Measurements from ENCODE around the gene PIP5K1A.
"Not testable (repeated sequence)": the region's sequence is repeated elsewhere in the genome, so short reads cannot be mapped to it uniquely, and the experiment has no call there.

The PIP5K1A gene

DNA sequence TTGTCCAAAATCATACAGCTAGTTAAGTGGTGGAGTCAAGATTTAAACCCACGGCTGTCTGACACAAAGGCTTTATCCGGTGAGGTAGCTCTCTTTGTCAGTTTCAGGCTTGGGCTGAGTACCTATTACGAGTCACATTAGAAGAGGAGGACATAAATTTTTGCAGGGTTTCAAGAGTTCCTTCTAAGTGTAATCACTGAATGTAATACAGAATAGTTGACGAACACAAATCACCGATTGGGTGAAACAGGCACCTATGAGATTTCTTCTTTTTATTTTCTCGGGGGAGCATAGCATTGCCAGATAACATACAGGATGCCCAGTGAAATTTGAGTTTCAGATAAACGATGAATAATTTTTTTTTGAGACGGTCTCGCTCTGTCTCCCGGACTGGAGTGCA, 57.0 kb downstream of the PIP5K1A start:
- Histone ChIP-seq H3K27ac (ENCODE audit: low read depth, low read length) (peak overlapping the region; percentile 78), H3K36me3 (ENCODE audit: insufficient read depth, low read length) (peaks cover 5% of the 10 kb centered on the region)

DNA sequence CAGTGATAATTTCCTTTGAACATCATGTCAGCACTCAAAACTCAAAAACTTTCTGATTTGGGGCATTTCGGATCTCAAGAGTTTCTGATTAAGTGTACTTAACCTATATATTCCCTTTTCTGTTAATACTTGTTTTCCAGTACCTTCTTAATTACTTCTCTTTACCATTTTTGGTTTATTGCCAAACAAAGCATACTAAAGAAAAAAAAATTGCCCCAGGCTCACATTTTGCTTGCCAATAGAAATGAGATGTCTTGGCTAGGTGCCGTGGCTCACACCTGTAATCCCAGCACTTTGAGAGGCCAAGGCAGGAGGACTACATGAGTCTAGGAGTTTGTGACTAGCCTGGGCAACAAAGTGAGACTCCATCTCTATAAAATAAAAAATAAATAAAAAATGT, 61.0 kb downstream of the PIP5K1A start:
- no peak overlapping the region for H3K27ac ChIP-seq (ENCODE audit: low read depth, low read length)

More for the DNA sequence above, 57.0 kb downstream of the PIP5K1A start:
- no peaks in the 10 kb centered on the region for H3K9me3 ChIP-seq (ENCODE audit: insufficient read depth, low read depth, low read length)
- H3K4me3 ChIP-seq (ENCODE audit: low read length) = peak overlapping the region; percentile 98
- WGBS = 56% methylated on average over 10 of the region's 10 CpGs
- peaks cover 6% of the 10 kb centered on the region; the same call in 1 of the 2 replicates for H3K4me1 ChIP-seq (ENCODE audit: insufficient read depth, low read length)
- peak overlapping the region; percentile 93 for H3K9ac ChIP-seq (ENCODE audit: low read depth, low read length)
- H3K27me3 ChIP-seq (ENCODE audit: insufficient read depth, low read length) = no peaks in the 10 kb centered on the region

DNA sequence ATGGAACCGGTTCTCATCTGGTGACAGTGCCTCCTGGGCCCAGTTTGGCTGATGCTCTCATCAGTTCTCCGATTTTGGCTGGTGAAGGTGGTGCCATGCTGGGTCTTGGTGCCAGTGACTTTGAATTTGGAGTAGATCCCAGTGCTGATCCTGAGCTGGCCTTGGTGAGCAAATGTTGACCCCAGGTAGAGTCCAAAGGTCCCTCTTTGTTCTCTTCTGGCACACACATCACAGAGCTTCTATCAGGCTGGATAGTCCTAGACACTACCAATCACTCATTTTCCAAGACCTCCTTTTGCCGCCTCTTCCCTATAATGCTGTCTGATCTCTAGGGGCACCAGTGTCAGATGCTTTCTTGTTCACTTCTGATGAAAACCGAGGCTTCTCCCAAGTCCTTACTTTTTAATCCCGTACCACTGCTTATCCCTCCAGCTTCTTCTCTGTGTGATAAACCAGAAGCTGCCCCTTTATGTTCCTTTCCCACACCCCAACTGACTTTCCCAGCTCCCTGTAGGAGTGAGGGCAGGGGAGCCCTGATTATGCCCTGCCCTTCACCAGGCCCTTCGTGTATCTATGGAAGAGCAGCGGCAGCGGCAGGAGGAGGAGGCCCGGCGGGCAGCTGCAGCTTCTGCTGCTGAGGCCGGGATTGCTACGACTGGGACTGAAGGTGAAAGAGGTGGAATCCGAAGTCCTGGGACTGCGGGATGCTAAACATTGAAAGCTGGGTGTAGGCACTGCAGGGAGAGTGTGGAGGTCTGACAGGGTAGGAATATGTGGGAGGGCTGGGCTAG, 67.3 kb downstream of the PIP5K1A start:
- H3K9me3 ChIP-seq (ENCODE audit: insufficient read depth, low read depth, low read length) = no peaks in the 10 kb centered on the region
- no peaks in the 10 kb centered on the region for H3K27me3 ChIP-seq (ENCODE audit: insufficient read depth, low read length)
- H3K27ac ChIP-seq (ENCODE audit: low read depth, low read length) = no peak overlapping the region
- H3K4me1 ChIP-seq (ENCODE audit: insufficient read depth, low read length) = no peaks in the 10 kb centered on the region
- H3K9ac ChIP-seq (ENCODE audit: low read depth, low read length) = no peak overlapping the region
- H3K36me3 ChIP-seq (ENCODE audit: insufficient read depth, low read length) = peaks cover 66% of the 10 kb centered on the region
- no peak overlapping the region for H3K4me3 ChIP-seq (ENCODE audit: low read length)
- 89% methylated on average over 14 of the region's 14 CpGs for WGBS

More for the DNA sequence above, 61.0 kb downstream of the PIP5K1A start:
- Histone ChIP-seq H3K27me3 (ENCODE audit: insufficient read depth, low read length) (no peaks in the 10 kb centered on the region), H3K9me3 (ENCODE audit: insufficient read depth, low read depth, low read length) (no peaks in the 10 kb centered on the region), H3K4me3 (ENCODE audit: low read length) (no peak overlapping the region), H3K4me1 (ENCODE audit: insufficient read depth, low read length) (peaks cover 6% of the 10 kb centered on the region; the same call in 1 of the 2 replicates), H3K36me3 (ENCODE audit: insufficient read depth, low read length) (peaks cover 30% of the 10 kb centered on the region), H3K9ac (ENCODE audit: low read depth, low read length) (no peak overlapping the region)
- WGBS = 95% methylated on average over 2 of the region's 2 CpGs

DNA sequence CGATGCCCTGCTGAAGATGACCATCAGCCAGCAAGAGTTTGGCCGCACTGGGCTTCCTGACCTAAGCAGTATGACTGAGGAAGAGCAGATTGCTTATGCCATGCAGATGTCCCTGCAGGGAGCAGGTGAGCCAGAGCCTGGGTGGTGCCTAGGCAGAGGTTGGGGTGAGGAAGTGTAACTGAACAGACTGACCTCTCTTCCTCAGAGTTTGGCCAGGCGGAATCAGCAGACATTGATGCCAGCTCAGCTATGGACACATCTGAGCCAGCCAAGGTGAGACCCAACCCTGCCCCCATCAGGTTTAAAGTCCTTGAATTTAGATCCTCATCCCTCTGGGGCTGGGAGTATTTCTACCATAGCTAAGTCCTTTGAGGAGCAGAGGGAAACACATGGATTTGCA, 68.0 kb downstream of the PIP5K1A start:
- no peaks in the 10 kb centered on the region for H3K9me3 ChIP-seq (ENCODE audit: insufficient read depth, low read depth, low read length)
- peaks cover 66% of the 10 kb centered on the region for H3K36me3 ChIP-seq (ENCODE audit: insufficient read depth, low read length)
- H3K9ac ChIP-seq (ENCODE audit: low read depth, low read length) = no peak overlapping the region
- no peaks in the 10 kb centered on the region for H3K27me3 ChIP-seq (ENCODE audit: insufficient read depth, low read length)
- H3K27ac ChIP-seq (ENCODE audit: low read depth, low read length) = no peak overlapping the region
- H3K4me3 ChIP-seq (ENCODE audit: low read length) = no peak overlapping the region
- 98% methylated on average over 3 of the region's 3 CpGs for WGBS
- no peaks in the 10 kb centered on the region for H3K4me1 ChIP-seq (ENCODE audit: insufficient read depth, low read length)

DNA sequence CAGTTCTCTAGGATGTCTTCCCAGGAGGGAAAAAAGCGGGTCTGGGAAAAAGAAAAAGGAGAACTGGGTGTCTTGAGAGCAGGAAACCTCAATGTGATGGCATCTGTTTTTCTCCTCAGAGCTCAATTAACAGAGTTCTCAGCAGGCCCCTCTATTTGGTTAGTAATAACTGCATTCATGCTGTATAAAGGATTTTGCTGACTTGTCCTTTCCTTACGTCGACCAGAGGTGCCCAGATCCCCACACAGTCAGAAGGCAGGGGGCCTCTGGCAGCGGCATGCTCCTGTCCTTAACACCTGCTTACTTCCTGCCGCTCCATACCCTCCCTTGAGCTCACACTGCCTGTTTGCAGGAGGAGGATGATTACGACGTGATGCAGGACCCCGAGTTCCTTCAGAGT, 68.5 kb downstream of the PIP5K1A start:
- WGBS = 85% methylated on average over 8 of the region's 8 CpGs
- Histone ChIP-seq H3K9me3 (ENCODE audit: insufficient read depth, low read depth, low read length) (no peaks in the 10 kb centered on the region), H3K9ac (ENCODE audit: low read depth, low read length) (no peak overlapping the region), H3K4me1 (ENCODE audit: insufficient read depth, low read length) (no peaks in the 10 kb centered on the region), H3K27me3 (ENCODE audit: insufficient read depth, low read length) (no peaks in the 10 kb centered on the region), H3K36me3 (ENCODE audit: insufficient read depth, low read length) (peaks cover 66% of the 10 kb centered on the region), H3K27ac (ENCODE audit: low read depth, low read length) (no peak overlapping the region), H3K4me3 (ENCODE audit: low read length) (no peak overlapping the region)

DNA sequence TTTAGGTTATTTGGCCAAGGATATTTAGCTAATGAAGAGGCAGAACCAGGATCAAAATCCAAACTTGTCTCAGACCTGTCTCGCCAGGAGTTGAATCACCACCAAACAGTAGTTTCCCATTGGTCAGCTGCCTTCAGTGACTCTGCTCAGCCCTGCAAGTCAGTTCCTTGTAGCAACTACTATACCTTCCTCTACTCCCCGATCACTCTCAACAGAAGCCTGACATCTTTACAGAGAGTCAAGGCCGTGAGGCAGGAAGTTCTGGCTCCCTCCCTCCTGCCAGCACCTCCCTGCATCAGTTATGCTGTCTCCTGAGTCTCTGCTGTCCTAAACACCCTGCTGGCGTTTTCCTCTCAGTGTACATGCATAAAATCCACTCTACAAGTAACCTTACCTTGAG, 69.4 kb downstream of the PIP5K1A start:
- WGBS = 95% methylated on average over 4 of the region's 4 CpGs
- no peak overlapping the region for H3K4me3 ChIP-seq (ENCODE audit: low read length)
- no peaks in the 10 kb centered on the region for H3K4me1 ChIP-seq (ENCODE audit: insufficient read depth, low read length)
- H3K27me3 ChIP-seq (ENCODE audit: insufficient read depth, low read length) = no peaks in the 10 kb centered on the region
- no peaks in the 10 kb centered on the region for H3K9me3 ChIP-seq (ENCODE audit: insufficient read depth, low read depth, low read length)
- H3K27ac ChIP-seq (ENCODE audit: low read depth, low read length) = no peak overlapping the region
- no peak overlapping the region for H3K9ac ChIP-seq (ENCODE audit: low read depth, low read length)
- H3K36me3 ChIP-seq (ENCODE audit: insufficient read depth, low read length) = peaks cover 56% of the 10 kb centered on the region

DNA sequence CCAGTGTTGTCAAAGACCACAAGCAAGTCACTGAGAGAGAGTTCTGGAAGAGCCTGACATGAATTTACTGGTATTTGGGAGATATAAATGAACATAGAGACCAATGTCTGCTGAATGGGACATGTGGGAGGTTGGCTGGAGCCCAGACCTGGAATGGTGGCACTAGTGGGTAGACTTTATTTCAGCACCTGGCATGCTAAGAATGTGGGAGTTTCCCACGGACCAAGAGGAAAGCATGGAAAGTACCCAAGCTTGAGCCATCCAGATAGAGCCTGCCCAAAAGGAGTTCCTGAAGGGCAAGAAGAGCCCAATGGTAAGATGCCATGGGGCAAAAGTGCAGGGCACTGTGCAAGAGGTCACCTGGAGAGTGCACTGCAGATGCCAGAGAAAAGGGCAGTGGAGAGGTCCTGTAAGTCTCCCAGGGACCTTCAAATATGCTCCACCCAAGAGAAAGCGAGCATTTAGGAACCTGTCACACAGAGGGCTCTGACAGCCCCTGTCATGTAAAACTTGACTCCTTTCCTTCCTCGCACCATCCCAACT, 75.6 kb downstream of the PIP5K1A start:
- peaks cover 2% of the 10 kb centered on the region; the same call in 1 of the 2 replicates for H3K36me3 ChIP-seq (ENCODE audit: insufficient read depth, low read length)
- H3K27me3 ChIP-seq (ENCODE audit: insufficient read depth, low read length) = no peaks in the 10 kb centered on the region
- H3K4me1 ChIP-seq (ENCODE audit: insufficient read depth, low read length) = no peaks in the 10 kb centered on the region
- H3K4me3 ChIP-seq (ENCODE audit: low read length) = no peak overlapping the region
- H3K27ac ChIP-seq (ENCODE audit: low read depth, low read length) = no peak overlapping the region
- H3K9ac ChIP-seq (ENCODE audit: low read depth, low read length) = no peak overlapping the region
- WGBS = 88% methylated on average over 3 of the region's 3 CpGs
- no peaks in the 10 kb centered on the region for H3K9me3 ChIP-seq (ENCODE audit: insufficient read depth, low read depth, low read length)

DNA sequence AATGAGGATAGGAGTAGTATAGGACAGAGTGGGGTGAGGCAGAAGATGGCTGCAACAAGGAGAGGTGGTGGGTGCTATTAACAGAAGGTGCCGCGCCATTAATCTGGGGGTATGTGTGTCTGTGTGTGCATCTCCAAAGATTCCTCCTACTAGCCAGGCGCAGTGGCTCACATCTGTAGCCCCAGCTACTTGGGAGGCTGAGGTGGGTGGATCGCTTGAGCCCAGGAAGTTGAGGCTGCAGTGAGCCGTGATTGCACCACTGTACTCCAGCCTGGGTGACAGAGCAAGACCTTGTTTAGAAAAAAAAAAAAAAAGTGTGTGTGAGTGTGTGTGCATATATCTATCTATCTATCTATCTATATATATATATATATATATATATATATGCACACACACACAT, 77.0 kb downstream of the PIP5K1A start:
- H3K36me3 ChIP-seq (ENCODE audit: insufficient read depth, low read length); H3K4me3 ChIP-seq (ENCODE audit: low read length); H3K9ac ChIP-seq (ENCODE audit: low read depth, low read length); H3K27ac ChIP-seq (ENCODE audit: low read depth, low read length); H3K9me3 ChIP-seq (ENCODE audit: insufficient read depth, low read depth, low read length); H3K4me1 ChIP-seq (ENCODE audit: insufficient read depth, low read length); H3K27me3 ChIP-seq (ENCODE audit: insufficient read depth, low read length): not testable (repeated sequence)
- 88% methylated on average over 5 of the region's 5 CpGs for WGBS

DNA sequence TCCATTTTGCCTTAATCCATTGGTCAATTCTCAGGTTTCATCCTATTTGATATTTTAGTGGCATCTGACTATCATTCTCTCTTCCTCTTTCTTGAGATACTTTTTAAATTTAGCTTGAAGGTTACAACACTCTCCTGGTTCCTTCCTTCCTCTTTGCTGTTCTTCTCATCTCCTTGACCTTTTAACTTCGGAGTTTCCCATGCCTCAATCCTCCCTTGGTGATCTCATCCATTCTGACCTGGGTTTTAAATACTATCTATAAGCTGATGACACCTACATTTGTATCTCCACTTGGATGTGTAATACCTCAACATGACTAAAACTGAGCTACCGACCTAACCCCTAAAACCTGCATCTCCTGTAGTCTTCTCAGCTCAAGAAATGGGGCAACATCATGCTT, 78.9 kb downstream of the PIP5K1A start:
- H3K27ac ChIP-seq (ENCODE audit: low read depth, low read length) = no peak overlapping the region
- no peaks in the 10 kb centered on the region for H3K36me3 ChIP-seq (ENCODE audit: insufficient read depth, low read length)
- no peak overlapping the region for H3K9ac ChIP-seq (ENCODE audit: low read depth, low read length)
- 92% methylated on average over 2 of the region's 2 CpGs for WGBS
- H3K9me3 ChIP-seq (ENCODE audit: insufficient read depth, low read depth, low read length) = no peaks in the 10 kb centered on the region
- no peak overlapping the region for H3K4me3 ChIP-seq (ENCODE audit: low read length)
- H3K27me3 ChIP-seq (ENCODE audit: insufficient read depth, low read length) = no peaks in the 10 kb centered on the region
- no peaks in the 10 kb centered on the region for H3K4me1 ChIP-seq (ENCODE audit: insufficient read depth, low read length)

DNA sequence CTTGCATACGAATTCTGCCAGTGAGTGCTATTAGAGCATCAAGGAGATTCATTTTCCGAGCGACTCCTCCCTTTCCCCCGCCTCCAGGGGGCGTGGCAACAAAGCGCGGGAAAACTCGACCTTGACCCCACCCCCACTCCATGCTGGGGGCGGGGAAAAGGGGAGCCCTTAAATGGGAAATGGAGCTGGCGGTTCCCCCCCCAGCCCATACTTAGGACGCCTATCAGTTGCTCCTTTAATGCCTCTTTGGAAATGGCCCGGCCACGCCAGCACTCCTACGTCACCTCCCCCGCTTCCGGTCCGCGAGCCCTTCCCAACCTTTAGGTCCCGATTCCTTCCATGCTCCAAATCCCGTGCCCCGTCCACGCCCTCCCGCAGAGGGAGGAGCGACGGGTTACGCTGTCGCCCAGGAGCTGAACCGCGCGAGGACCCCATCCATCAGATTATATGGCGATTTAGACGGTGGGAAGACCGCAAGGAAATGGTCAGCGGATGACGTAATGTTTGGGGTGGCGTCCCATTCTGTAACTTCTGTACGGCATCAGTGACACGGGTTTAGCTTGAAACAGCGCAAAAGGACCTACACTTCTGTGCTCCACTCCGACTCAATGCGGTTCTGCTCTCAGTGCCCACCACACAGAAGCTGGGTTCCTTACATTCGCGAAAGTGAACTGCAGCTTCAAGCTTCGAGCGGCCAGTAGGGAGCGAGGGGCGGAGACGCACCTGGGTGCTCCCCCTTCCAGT, 83.0 kb downstream of the PIP5K1A start:
- H3K4me3 ChIP-seq (ENCODE audit: low read length) = peak overlapping the region; percentile 73
- peaks cover 7% of the 10 kb centered on the region for H3K4me1 ChIP-seq (ENCODE audit: insufficient read depth, low read length)
- H3K27me3 ChIP-seq (ENCODE audit: insufficient read depth, low read length) = no peaks in the 10 kb centered on the region
- peaks cover 14% of the 10 kb centered on the region for H3K36me3 ChIP-seq (ENCODE audit: insufficient read depth, low read length)
- peak overlapping the region; percentile 99 for H3K27ac ChIP-seq (ENCODE audit: low read depth, low read length)
- H3K9me3 ChIP-seq (ENCODE audit: insufficient read depth, low read depth, low read length) = no peaks in the 10 kb centered on the region
- under 1% methylated on average over 48 of the region's 48 CpGs for WGBS
- H3K9ac ChIP-seq (ENCODE audit: low read depth, low read length) = peak overlapping the region; percentile 93
